ENCODE data around the gene KDM2A.

GRCh38 chr11:67174311-67174710, 55.2 kb downstream of the KDM2A start:
- no peak for TF ChIP-seq EZH2 (IDR thresholded peaks at IDR 0.05; ENCODE audit: borderline replicate concordance, low read depth, low read length, poor library complexity, severe bottlenecking)
- TF ChIP-seq, protein P1, sequence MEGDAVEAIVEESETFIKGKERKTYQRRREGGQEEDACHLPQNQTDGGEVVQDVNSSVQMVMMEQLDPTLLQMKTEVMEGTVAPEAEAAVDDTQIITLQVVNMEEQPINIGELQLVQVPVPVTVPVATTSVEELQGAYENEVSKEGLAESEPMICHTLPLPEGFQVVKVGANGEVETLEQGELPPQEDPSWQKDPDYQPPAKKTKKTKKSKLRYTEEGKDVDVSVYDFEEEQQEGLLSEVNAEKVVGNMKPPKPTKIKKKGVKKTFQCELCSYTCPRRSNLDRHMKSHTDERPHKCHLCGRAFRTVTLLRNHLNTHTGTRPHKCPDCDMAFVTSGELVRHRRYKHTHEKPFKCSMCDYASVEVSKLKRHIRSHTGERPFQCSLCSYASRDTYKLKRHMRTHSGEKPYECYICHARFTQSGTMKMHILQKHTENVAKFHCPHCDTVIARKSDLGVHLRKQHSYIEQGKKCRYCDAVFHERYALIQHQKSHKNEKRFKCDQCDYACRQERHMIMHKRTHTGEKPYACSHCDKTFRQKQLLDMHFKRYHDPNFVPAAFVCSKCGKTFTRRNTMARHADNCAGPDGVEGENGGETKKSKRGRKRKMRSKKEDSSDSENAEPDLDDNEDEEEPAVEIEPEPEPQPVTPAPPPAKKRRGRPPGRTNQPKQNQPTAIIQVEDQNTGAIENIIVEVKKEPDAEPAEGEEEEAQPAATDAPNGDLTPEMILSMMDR (conservative IDR thresholded peaks at IDR 0.05; ENCODE audit: low read depth, low read length): no peak
